Measurements from ENCODE around the gene VWA2.

DNA sequence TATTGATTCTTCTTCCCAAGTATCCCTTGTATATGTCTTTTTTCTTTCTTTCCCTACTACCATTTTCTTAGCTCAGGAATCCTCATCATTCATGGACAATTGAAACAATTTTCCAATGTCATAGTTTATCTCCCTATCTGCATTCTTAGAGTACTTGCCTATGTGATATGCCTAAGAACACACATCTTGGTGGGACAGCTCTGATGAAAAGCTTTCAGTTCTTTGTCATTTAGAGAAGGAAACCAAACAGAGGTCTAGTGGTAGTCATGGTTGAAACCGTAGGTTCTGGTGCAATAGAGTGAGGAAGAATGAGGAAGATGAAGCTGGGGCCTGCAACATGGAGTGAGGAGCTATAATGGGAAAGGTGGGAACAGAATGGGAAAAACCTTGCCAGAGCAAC, 31.7 kb upstream of the VWA2 start:
- TF ChIP-seq, protein P1, sequence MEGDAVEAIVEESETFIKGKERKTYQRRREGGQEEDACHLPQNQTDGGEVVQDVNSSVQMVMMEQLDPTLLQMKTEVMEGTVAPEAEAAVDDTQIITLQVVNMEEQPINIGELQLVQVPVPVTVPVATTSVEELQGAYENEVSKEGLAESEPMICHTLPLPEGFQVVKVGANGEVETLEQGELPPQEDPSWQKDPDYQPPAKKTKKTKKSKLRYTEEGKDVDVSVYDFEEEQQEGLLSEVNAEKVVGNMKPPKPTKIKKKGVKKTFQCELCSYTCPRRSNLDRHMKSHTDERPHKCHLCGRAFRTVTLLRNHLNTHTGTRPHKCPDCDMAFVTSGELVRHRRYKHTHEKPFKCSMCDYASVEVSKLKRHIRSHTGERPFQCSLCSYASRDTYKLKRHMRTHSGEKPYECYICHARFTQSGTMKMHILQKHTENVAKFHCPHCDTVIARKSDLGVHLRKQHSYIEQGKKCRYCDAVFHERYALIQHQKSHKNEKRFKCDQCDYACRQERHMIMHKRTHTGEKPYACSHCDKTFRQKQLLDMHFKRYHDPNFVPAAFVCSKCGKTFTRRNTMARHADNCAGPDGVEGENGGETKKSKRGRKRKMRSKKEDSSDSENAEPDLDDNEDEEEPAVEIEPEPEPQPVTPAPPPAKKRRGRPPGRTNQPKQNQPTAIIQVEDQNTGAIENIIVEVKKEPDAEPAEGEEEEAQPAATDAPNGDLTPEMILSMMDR (IDR thresholded peaks at IDR 0.05 in 4 of 5, conservative IDR thresholded peaks at IDR 0.05 in 1 of 5) = no peak
- no peak for TF ChIP-seq POLR2A (IDR thresholded peaks at IDR 0.05)
